HG02798 (cell line): Measurements from ENCODE around the gene CREBBP.

Experiments
- ATAC-seq: cut with Tn5 transposase; IDR thresholded peaks from one replicate; pipeline ENCODE4 v1.9.1; 2021; ENCODE audit warnings: mild to moderate bottlenecking; ENCODE audit not compliant: unreplicated experiment, poor library complexity

The CREBBP gene

GRCh38 chr16:3745751-3746355 lies 134.7 kb downstream of the CREBBP start:
- no peak for ATAC-seq

GRCh38 chr16:3744018-3744417 lies 136.5 kb downstream of the CREBBP start:
- no peak for ATAC-seq

- ATAC-seq, result no peak
These were observed 139.6 kb downstream of the CREBBP start for GRCh38 chr16:3740934-3741333.

- no peak for ATAC-seq
These were observed 140.3 kb downstream of the CREBBP start for GRCh38 chr16:3740186-3740585.

GRCh38 chr16:3739636-3740035 lies 140.9 kb downstream of the CREBBP start:
- no peak for ATAC-seq

GRCh38 chr16:3738541-3738940 lies 142.0 kb downstream of the CREBBP start:
- no peak for ATAC-seq

GRCh38 chr16:3738128-3738527 lies 142.4 kb downstream of the CREBBP start:
- ATAC-seq, result no peak

- no peak for ATAC-seq
These were observed 143.3 kb downstream of the CREBBP start for GRCh38 chr16:3737181-3737580.

- no peak for ATAC-seq
These were observed 144.4 kb downstream of the CREBBP start for GRCh38 chr16:3736116-3736515.

- ATAC-seq, result no peak
These were observed 145.0 kb downstream of the CREBBP start for GRCh38 chr16:3735541-3735940.

GRCh38 chr16:3734758-3735221 lies 145.7 kb downstream of the CREBBP start:
- no peak for ATAC-seq

GRCh38 chr16:3734084-3734757 lies 146.3 kb downstream of the CREBBP start:
- no peak for ATAC-seq

- ATAC-seq, result no peak
These were observed 148.3 kb downstream of the CREBBP start for GRCh38 chr16:3732171-3732570.

GRCh38 chr16:3731126-3731935 lies 149.2 kb downstream of the CREBBP start:
- no peak for ATAC-seq

GRCh38 chr16:3730161-3731125 lies 150.1 kb downstream of the CREBBP start:
- no peak for ATAC-seq

GRCh38 chr16:3729161-3730112 lies 151.1 kb downstream of the CREBBP start:
- ATAC-seq, result no peak

- no peak for ATAC-seq
These were observed 151.9 kb downstream of the CREBBP start for GRCh38 chr16:3728424-3729160.

GRCh38 chr16:3727806-3728381 lies 152.6 kb downstream of the CREBBP start:
- no peak for ATAC-seq
